Neural progenitor cell (in vitro differentiated cells): ENCODE results near the gene NEDD4L. TPM values are rescaled to one million over a fixed set of nuclear protein-coding genes. Genes with fewer than 3 reads are reported as not detected.
A peak's percentile ranks its signal among the peaks of the same experiment; 100 is the strongest.

Experiments used
- DNase-seq: peaks from one replicate; pipeline ENCODE4 v3.0.0-alpha.2; 2016; ENCODE audit warnings: low spot score
- H2AFZ ChIP-seq: fragments of 200-600 bp; sonication (generic); replicated peaks from 2 replicates; pipeline ENCODE4 v1.6.1; 2016; ENCODE audit warnings: antibody characterized with exemption
- H3F3A ChIP-seq: fragments of 200-600 bp; sonication (generic); 2 replicates; pipeline ENCODE4 v1.6.1; 2016; ENCODE audit warnings: antibody characterized with exemption, low read depth
- H3K27ac ChIP-seq: fragments of 200-600 bp; sonication (generic); 2 replicates; pipeline ENCODE4 v1.5.1; 2016; ENCODE audit warnings: mild to moderate bottlenecking
- H3K27me3 ChIP-seq: fragments of 200-600 bp; sonication (generic); 2 replicates; pipeline ENCODE4 v1.6.1; 2016; ENCODE audit warnings: mild to moderate bottlenecking, moderate library complexity
- H3K36me3 ChIP-seq: fragments of 200-600 bp; sonication (generic); 2 replicates; pipeline ENCODE4 v1.5.1; 2016
- H3K4me1 ChIP-seq: fragments of 200-600 bp; sonication (generic); 2 replicates; pipeline ENCODE4 v1.6.1; 2016; ENCODE audit warnings: mixed run types
- H3K4me2 ChIP-seq: fragments of 200-600 bp; sonication (generic); 2 replicates; pipeline ENCODE4 v1.6.1; 2016
- H3K4me3 ChIP-seq: fragments of 200-600 bp; sonication (generic); 2 replicates; pipeline ENCODE4 v1.5.1; 2016
- H3K79me2 ChIP-seq: fragments of 200-600 bp; sonication (generic); 2 replicates; pipeline ENCODE4 v1.6.1; 2016; ENCODE audit warnings: low read depth
- H3K9ac ChIP-seq: fragments of 200-600 bp; sonication (generic); 2 replicates; pipeline ENCODE4 v1.6.1; 2016
- H3K9me3 ChIP-seq: fragments of 200-600 bp; sonication (generic); 2 replicates; pipeline ENCODE4 v1.5.1; 2016; ENCODE audit warnings: low read depth
- H4K20me1 ChIP-seq: fragments of 200-600 bp; sonication (generic); 2 replicates; pipeline ENCODE4 v1.6.1; 2016; ENCODE audit warnings: low read depth
- H3K27ac Mint-ChIP-seq: 3 replicates; pipeline ENCODE4 v1.8.0; 2021; ENCODE audit warnings: mixed read lengths
- H3K27me3 Mint-ChIP-seq: 2 replicates; pipeline ENCODE4 v1.8.0; 2022; ENCODE audit warnings: low read depth, mild to moderate bottlenecking, inconsistent platforms, moderate library complexity, mixed read lengths; ENCODE audit not compliant: insufficient read depth
- H3K36me3 Mint-ChIP-seq: 3 replicates; pipeline ENCODE4 v1.8.0; 2021; ENCODE audit warnings: mixed read lengths
- H3K4me1 Mint-ChIP-seq: 3 replicates; pipeline ENCODE4 v1.8.0; 2021; ENCODE audit warnings: mixed read lengths
- H3K4me3 Mint-ChIP-seq: 3 replicates; pipeline ENCODE4 v1.8.0; 2021; ENCODE audit warnings: mild to moderate bottlenecking, moderate library complexity, mixed read lengths
- H3K9me3 Mint-ChIP-seq: 3 replicates; pipeline ENCODE4 v1.8.0; 2020; ENCODE audit warnings: mixed read lengths
- CTCF ChIP-seq: fragments of 200-600 bp; sonication (generic); IDR thresholded peaks from 2 replicates; pipeline ENCODE4 v1.5.1; 2017; ENCODE audit warnings: antibody characterized with exemption, mild to moderate bottlenecking
- EZH2 ChIP-seq: fragments of 200-600 bp; sonication (generic); IDR thresholded peaks from 2 replicates; pipeline ENCODE4 v1.6.1; 2017; ENCODE audit warnings: antibody characterized with exemption, mild to moderate bottlenecking, moderate library complexity
- EZH2phosphoT487 ChIP-seq: fragments of 200-600 bp; sonication (generic); IDR thresholded peaks from 2 replicates; pipeline ENCODE4 v1.6.1; 2017; ENCODE audit warnings: antibody characterized with exemption
- total RNA-seq: library from RNA; depleted of rRNA; stranded (reverse); fragments of >200 nt; gene quantifications from 2 replicates; pipeline ENCODE4 v1.2.3, GENCODE V29; 2015; ENCODE audit warnings: low replicate concordance

NEDD4L gene
- total RNA-seq, 1 donor from 2014 or later: 55.5 TPM

- no peaks in the 10 kb centered on the region for H3K36me3 ChIP-seq
- TF ChIP-seq EZH2 (no peak), CTCF (no peak), EZH2phosphoT487 (no peak)
- H3K4me1 ChIP-seq: peaks cover 19% of the 10 kb centered on the region
- no peak overlapping the region for H3K4me3 ChIP-seq
- no peak overlapping the region for H2AFZ ChIP-seq
- H3K27ac ChIP-seq: no peak overlapping the region
- Mint-ChIP-seq H3K9me3 (peaks cover 5% of the 10 kb centered on the region), H3K36me3 (peaks cover 10% of the 10 kb centered on the region), H3K27ac (no peak overlapping the region), H3K4me1 (peaks cover 16% of the 10 kb centered on the region), H3K4me3 (no peak overlapping the region), H3K27me3 (peaks cover 7% of the 10 kb centered on the region)
- H3K79me2 ChIP-seq: peaks cover 33% of the 10 kb centered on the region
- peaks cover 70% of the 10 kb centered on the region for H4K20me1 ChIP-seq
- no peaks in the 10 kb centered on the region for H3K27me3 ChIP-seq
- peak overlapping the region; percentile 33 for H3K4me2 ChIP-seq
- no peak for DNase-seq
- no peak overlapping the region for H3K9ac ChIP-seq
- peaks cover 4% of the 10 kb centered on the region for H3F3A ChIP-seq
- H3K9me3 ChIP-seq: no peaks in the 10 kb centered on the region
Measured at GRCh38 chr18:58106289-58107070, 62.5 kb downstream of the NEDD4L start.

- peaks cover 14% of the 10 kb centered on the region for H3K4me1 Mint-ChIP-seq
- H3K9ac ChIP-seq: no peak overlapping the region
- H3K36me3 Mint-ChIP-seq: peaks cover 9% of the 10 kb centered on the region
- H3K27me3 ChIP-seq: peaks cover 16% of the 10 kb centered on the region
- no peak overlapping the region for H3K4me3 ChIP-seq
- H3K9me3 Mint-ChIP-seq: peaks cover 3% of the 10 kb centered on the region
- no peak for TF ChIP-seq EZH2phosphoT487
- TF ChIP-seq EZH2: no peak
- no peak for TF ChIP-seq CTCF
- peaks cover 24% of the 10 kb centered on the region for H3K79me2 ChIP-seq
- H3K27ac ChIP-seq: no peak overlapping the region
- DNase-seq: no peak
- H3K4me3 Mint-ChIP-seq: no peak overlapping the region
- peaks cover 10% of the 10 kb centered on the region for H3K27me3 Mint-ChIP-seq
- no peaks in the 10 kb centered on the region for H3K36me3 ChIP-seq
- H2AFZ ChIP-seq: no peak overlapping the region
- no peak overlapping the region for H3K27ac Mint-ChIP-seq
- peaks cover 23% of the 10 kb centered on the region for H3K4me1 ChIP-seq
- no peaks in the 10 kb centered on the region for H3K9me3 ChIP-seq
- peaks cover 72% of the 10 kb centered on the region for H4K20me1 ChIP-seq
- H3K4me2 ChIP-seq: no peak overlapping the region
- H3F3A ChIP-seq: peaks cover 8% of the 10 kb centered on the region
Measured at GRCh38 chr18:58109256-58109655, 65.2 kb downstream of the NEDD4L start.

GRCh38 chr18:58110398-58110797 lies 66.4 kb downstream of the NEDD4L start:
- H3K27me3 ChIP-seq: peaks cover 24% of the 10 kb centered on the region
- H3K4me1 ChIP-seq: peaks cover 35% of the 10 kb centered on the region
- H3K79me2 ChIP-seq: peaks cover 17% of the 10 kb centered on the region

More at GRCh38 chr18:58110398-58110797, 66.4 kb downstream of the NEDD4L start:
- DNase-seq: no peak
- H3F3A ChIP-seq: peaks cover 19% of the 10 kb centered on the region
- H3K27ac ChIP-seq: no peak overlapping the region
- Mint-ChIP-seq H3K4me1 (peaks cover 20% of the 10 kb centered on the region), H3K36me3 (peaks cover 9% of the 10 kb centered on the region), H3K9me3 (peaks cover 3% of the 10 kb centered on the region), H3K4me3 (no peak overlapping the region), H3K27me3 (peaks cover 17% of the 10 kb centered on the region), H3K27ac (no peak overlapping the region)
- no peak overlapping the region for H3K4me3 ChIP-seq
- H3K9me3 ChIP-seq: no peaks in the 10 kb centered on the region
- no peak overlapping the region for H3K4me2 ChIP-seq
- no peak overlapping the region for H3K9ac ChIP-seq
- no peak overlapping the region for H2AFZ ChIP-seq
- TF ChIP-seq CTCF (no peak), EZH2 (no peak), EZH2phosphoT487 (no peak)
- no peaks in the 10 kb centered on the region for H3K36me3 ChIP-seq
- peaks cover 75% of the 10 kb centered on the region for H4K20me1 ChIP-seq
